Endothelial cell of umbilical vein (primary cell): ENCODE data around the gene AMPH.

Experiments
- CTCF ChIP-seq, 2 donors: IDR thresholded peaks; 1 replicate in 1 of 2; 2 replicates in 1 of 2; pipeline ENCODE4 v1.5.1; 2011; ENCODE audit warnings: low read length in 2 of 2, mild to moderate bottlenecking in 2 of 2, moderate library complexity in 2 of 2, control low read depth in 1 of 2, inconsistent platforms in 1 of 2, low read depth in 1 of 2; ENCODE audit not compliant: insufficient read depth in 1 of 2; ENCODE audit errors: extremely low read depth in 1 of 2
- POLR2AphosphoS5 ChIP-seq: IDR thresholded peaks from 2 replicates; pipeline ENCODE4 v1.6.1; 2012; ENCODE audit warnings: low read depth, mild to moderate bottlenecking, control low read depth, low read length, moderate library complexity; ENCODE audit not compliant: insufficient read depth

- TF ChIP-seq CTCF (IDR thresholded peaks at IDR 0.05; ENCODE audit: extremely low read depth in 1 of 2, insufficient read depth in 1 of 2, low read depth in 1 of 2, low read length in 2 of 2), result no peak
- no peak for TF ChIP-seq POLR2AphosphoS5
Measured at GRCh38 chr7:38383281-38383680, 247.9 kb downstream of the AMPH start.
